HCT116 (cell line): ENCODE results near the gene AFAP1L2.

Experiments used
- EGR1 ChIP-seq: IDR thresholded peaks from 2 replicates; pipeline ENCODE4 v1.6.1; 2012; ENCODE audit warnings: low read depth
- ELF1 ChIP-seq: IDR thresholded peaks from 2 replicates; pipeline ENCODE4 v1.6.1; 2012; ENCODE audit warnings: low read depth, borderline replicate concordance
- EZH2 ChIP-seq: fragments of 200-600 bp; sonication (generic); IDR thresholded peaks from 2 replicates; pipeline ENCODE4 v1.6.1; 2017; ENCODE audit warnings: antibody characterized with exemption, mixed run types
- FOSL1 ChIP-seq: IDR thresholded peaks from 2 replicates; pipeline ENCODE4 v1.6.1; 2012; ENCODE audit warnings: low read depth
- JUND ChIP-seq: IDR thresholded peaks from 2 replicates; pipeline ENCODE4 v1.6.1; 2012
- POLR2A ChIP-seq: IDR thresholded peaks from 2 replicates; pipeline ENCODE4 v1.7.0; 2011; ENCODE audit warnings: borderline replicate concordance; ENCODE audit not compliant: insufficient read depth, insufficient read length; ENCODE audit errors: extremely low read depth
- POLR2AphosphoS5 ChIP-seq: IDR thresholded peaks from 2 replicates; pipeline ENCODE4 v1.6.1; 2011; ENCODE audit warnings: mild to moderate bottlenecking, low read depth, low read length, moderate library complexity
- TCF7L2 ChIP-seq: IDR thresholded peaks from 2 replicates; pipeline ENCODE4 v1.7.0; 2011; ENCODE audit warnings: borderline replicate concordance, inconsistent platforms; ENCODE audit not compliant: insufficient read depth, insufficient read length; ENCODE audit errors: extremely low read depth
- TF ChIP-seq, protein P1 (sequence below): IDR thresholded peaks from 2 replicates; pipeline ENCODE4 v1.6.1; 2012; ENCODE audit warnings: low read depth
- TF ChIP-seq, protein P2 (sequence below), 3 experiments: fragments of 200-600 bp in 1 of 3; sonication (generic) in 1 of 3; IDR thresholded peaks in 2 of 3; conservative IDR thresholded peaks in 1 of 3; 2 replicates each; pipeline ENCODE4 v1.5.1; 2012 to 2017; ENCODE audit warnings: low read depth in 2 of 3, low read length in 2 of 3, antibody characterized with exemption in 1 of 3, borderline replicate concordance in 1 of 3, control low read depth in 1 of 3, mild to moderate bottlenecking in 1 of 3, mixed read lengths in 1 of 3, mixed run types in 1 of 3, moderate library complexity in 1 of 3; ENCODE audit not compliant: insufficient read depth in 1 of 3

DNA sequence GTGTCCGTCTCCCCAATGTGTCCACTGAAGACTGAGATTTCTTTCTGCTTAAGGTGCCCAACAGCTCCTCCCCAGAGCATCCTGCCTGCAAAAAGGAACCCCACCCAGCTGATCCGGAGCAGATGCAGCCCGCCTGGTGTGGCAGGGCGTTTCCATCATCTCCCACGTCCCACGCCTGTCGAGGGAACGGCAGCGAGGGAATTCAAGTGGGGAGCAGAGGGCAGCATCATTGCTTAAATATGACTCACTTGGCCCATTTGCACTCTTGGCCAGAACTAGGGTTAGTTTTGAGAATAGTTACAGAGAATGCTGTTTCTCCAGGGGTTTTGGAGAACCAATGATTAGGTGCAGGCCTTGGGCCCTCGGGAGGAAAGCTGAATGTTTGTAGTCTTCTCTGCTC lies 144.5 kb downstream of the AFAP1L2 start:
- TF ChIP-seq TCF7L2, result no peak
- no peak for TF ChIP-seq FOSL1
- no peak for TF ChIP-seq EZH2
- no peak for TF ChIP-seq POLR2A
- TF ChIP-seq, protein P1, sequence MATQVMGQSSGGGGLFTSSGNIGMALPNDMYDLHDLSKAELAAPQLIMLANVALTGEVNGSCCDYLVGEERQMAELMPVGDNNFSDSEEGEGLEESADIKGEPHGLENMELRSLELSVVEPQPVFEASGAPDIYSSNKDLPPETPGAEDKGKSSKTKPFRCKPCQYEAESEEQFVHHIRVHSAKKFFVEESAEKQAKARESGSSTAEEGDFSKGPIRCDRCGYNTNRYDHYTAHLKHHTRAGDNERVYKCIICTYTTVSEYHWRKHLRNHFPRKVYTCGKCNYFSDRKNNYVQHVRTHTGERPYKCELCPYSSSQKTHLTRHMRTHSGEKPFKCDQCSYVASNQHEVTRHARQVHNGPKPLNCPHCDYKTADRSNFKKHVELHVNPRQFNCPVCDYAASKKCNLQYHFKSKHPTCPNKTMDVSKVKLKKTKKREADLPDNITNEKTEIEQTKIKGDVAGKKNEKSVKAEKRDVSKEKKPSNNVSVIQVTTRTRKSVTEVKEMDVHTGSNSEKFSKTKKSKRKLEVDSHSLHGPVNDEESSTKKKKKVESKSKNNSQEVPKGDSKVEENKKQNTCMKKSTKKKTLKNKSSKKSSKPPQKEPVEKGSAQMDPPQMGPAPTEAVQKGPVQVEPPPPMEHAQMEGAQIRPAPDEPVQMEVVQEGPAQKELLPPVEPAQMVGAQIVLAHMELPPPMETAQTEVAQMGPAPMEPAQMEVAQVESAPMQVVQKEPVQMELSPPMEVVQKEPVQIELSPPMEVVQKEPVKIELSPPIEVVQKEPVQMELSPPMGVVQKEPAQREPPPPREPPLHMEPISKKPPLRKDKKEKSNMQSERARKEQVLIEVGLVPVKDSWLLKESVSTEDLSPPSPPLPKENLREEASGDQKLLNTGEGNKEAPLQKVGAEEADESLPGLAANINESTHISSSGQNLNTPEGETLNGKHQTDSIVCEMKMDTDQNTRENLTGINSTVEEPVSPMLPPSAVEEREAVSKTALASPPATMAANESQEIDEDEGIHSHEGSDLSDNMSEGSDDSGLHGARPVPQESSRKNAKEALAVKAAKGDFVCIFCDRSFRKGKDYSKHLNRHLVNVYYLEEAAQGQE, result no peak
- TF ChIP-seq, protein P2, sequence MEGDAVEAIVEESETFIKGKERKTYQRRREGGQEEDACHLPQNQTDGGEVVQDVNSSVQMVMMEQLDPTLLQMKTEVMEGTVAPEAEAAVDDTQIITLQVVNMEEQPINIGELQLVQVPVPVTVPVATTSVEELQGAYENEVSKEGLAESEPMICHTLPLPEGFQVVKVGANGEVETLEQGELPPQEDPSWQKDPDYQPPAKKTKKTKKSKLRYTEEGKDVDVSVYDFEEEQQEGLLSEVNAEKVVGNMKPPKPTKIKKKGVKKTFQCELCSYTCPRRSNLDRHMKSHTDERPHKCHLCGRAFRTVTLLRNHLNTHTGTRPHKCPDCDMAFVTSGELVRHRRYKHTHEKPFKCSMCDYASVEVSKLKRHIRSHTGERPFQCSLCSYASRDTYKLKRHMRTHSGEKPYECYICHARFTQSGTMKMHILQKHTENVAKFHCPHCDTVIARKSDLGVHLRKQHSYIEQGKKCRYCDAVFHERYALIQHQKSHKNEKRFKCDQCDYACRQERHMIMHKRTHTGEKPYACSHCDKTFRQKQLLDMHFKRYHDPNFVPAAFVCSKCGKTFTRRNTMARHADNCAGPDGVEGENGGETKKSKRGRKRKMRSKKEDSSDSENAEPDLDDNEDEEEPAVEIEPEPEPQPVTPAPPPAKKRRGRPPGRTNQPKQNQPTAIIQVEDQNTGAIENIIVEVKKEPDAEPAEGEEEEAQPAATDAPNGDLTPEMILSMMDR (IDR thresholded peaks at IDR 0.05 in 2 of 3, conservative IDR thresholded peaks at IDR 0.05 in 1 of 3; ENCODE audit: borderline replicate concordance in 1 of 3, insufficient read depth in 1 of 3, low read depth in 2 of 3, low read length in 2 of 3), result no peak
- no peak for TF ChIP-seq EGR1
- no peak for TF ChIP-seq POLR2AphosphoS5
- no peak for TF ChIP-seq ELF1
- no peak for TF ChIP-seq JUND
